ENCODE measurements around the gene SYT5. TPM values are rescaled to one million over a fixed set of nuclear protein-coding genes. Genes with fewer than 3 reads are reported as not detected.
"Not testable (repeated sequence)": the region's sequence is repeated elsewhere in the genome, so short reads cannot be mapped to it uniquely, and the experiment has no call there.

SYT5 gene
- total RNA-seq, 2 donors from 2014 or later: 4.3 TPM; not detected in 1

DNA sequence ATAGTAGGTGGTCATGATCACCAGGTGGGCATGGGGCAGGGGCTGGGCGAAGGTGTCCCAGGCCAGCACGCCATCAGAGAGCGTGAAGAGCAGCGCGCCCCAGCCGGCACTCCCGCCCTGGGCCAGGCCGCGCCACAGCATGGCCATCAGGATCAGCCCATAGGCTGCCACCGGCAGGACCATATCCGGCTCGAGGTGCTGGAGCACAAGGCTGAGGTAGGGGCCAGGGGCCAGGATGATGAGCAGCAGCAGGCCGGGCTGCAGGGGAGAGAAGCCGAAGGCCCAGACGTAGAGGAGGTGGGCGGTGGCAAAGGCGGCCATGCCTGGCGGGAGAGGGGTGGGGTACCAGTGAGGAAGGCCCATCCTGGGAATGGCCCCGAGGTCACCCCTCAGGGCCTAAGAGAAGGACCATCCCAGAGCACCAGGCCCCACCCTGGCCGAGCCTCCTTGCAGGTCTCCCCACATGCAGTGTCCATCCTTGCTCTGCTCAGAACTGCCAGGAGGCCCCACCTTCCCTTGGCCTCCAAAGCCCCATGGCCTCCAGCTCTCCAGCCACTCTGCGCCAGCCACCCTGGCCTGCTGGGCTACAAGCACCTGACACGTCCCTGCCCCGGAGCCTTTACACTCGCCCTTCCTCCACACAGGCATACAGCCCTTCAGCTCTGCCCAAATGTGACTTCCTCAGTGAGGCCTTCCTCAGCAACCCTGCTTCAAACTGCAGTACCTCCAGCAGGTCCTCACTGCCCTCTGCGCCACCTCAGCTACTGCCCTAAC lies 47.3 kb upstream of the SYT5 start:
- Histone ChIP-seq H3K4me1 (replicated peaks) (no peaks in the 10 kb centered on the region), H3K27ac (no peak overlapping the region)
- no peak for DNase-seq (ENCODE audit: low spot score)

DNA sequence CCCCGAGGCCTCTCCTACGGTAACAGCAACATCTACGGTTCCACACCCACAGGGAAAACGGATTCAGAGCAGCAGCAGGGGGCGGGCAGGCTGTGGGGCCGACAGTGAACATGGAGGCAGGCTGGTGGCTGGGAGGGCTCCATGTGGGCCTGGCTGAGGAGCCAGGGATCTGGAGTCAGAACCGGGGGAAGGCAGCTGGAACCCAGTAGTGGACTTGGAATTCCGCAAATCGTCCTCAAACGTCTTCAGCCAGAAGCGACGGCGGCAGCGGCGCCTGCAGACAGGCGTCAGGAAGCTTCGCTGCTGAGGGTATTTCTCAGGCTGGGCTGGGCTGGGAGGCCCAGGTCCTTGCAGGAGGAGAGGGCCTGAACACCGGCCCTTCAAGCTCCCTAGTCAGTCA lies 46.7 kb upstream of the SYT5 start:
- Histone ChIP-seq H3K9me3 (no peaks in the 10 kb centered on the region), H3K27me3 (replicated peaks; ENCODE audit: insufficient read depth) (no peaks in the 10 kb centered on the region), H3K27ac (no peak overlapping the region), H3K4me3 (no peak overlapping the region), H3K36me3 (peaks cover 9 to 18% of the 10 kb centered on the region in 2 donors), H3K4me1 (replicated peaks) (no peaks in the 10 kb centered on the region)
- intact Hi-C loops (cut with DNase I): no loop called here
- 74% methylated on average over 18 of the region's 18 CpGs for WGBS
- no peak for DNase-seq (ENCODE audit: low spot score)
- TF ChIP-seq POLR2A (IDR thresholded peaks at IDR 0.05) (no peak), POLR2AphosphoS5 (IDR thresholded peaks at IDR 0.05) (no peak)
- TF ChIP-seq, protein P1, sequence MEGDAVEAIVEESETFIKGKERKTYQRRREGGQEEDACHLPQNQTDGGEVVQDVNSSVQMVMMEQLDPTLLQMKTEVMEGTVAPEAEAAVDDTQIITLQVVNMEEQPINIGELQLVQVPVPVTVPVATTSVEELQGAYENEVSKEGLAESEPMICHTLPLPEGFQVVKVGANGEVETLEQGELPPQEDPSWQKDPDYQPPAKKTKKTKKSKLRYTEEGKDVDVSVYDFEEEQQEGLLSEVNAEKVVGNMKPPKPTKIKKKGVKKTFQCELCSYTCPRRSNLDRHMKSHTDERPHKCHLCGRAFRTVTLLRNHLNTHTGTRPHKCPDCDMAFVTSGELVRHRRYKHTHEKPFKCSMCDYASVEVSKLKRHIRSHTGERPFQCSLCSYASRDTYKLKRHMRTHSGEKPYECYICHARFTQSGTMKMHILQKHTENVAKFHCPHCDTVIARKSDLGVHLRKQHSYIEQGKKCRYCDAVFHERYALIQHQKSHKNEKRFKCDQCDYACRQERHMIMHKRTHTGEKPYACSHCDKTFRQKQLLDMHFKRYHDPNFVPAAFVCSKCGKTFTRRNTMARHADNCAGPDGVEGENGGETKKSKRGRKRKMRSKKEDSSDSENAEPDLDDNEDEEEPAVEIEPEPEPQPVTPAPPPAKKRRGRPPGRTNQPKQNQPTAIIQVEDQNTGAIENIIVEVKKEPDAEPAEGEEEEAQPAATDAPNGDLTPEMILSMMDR (IDR thresholded peaks at IDR 0.05): no peak

More for the DNA sequence above, 47.3 kb upstream of the SYT5 start:
- Histone ChIP-seq H3K36me3 (peaks cover 14 to 23% of the 10 kb centered on the region in 2 donors), H3K27me3 (replicated peaks; ENCODE audit: insufficient read depth) (no peaks in the 10 kb centered on the region), H3K4me3 (no peak overlapping the region), H3K9me3 (no peaks in the 10 kb centered on the region)
- intact Hi-C loops (cut with DNase I): no loop called here
- TF ChIP-seq, protein P1 (IDR thresholded peaks at IDR 0.05): no peak
- TF ChIP-seq POLR2AphosphoS5 (IDR thresholded peaks at IDR 0.05) (no peak), POLR2A (IDR thresholded peaks at IDR 0.05) (no peak)
- 87% methylated on average over 25 of the region's 25 CpGs for WGBS

DNA sequence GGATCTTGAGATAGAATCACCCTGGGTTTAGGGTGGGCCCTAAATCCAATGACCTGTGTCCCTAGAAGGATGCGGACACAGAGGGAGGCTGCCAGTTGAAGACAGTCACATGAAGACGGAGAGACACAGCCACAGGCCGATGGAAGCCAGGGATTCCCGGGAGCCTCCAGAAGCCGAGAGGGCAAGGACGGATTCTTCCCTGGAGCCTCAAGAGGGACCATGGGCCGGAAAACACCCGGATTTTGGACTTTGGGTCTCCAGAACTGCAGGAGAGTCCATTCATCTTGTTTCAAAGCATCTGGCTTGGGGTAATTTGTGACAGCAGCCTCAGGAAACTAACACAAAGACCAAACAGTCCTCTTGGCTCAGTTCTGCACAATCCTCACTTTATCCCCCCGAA lies 46.2 kb upstream of the SYT5 start:
- Histone ChIP-seq H3K4me1 (replicated peaks) (no peaks in the 10 kb centered on the region), H3K4me3 (no peak overlapping the region), H3K9me3 (no peaks in the 10 kb centered on the region), H3K27me3 (replicated peaks; ENCODE audit: insufficient read depth) (no peaks in the 10 kb centered on the region), H3K27ac (no peak overlapping the region), H3K36me3 (peaks cover 6 to 14% of the 10 kb centered on the region in 2 donors)
- 76% methylated on average over 9 of the region's 9 CpGs for WGBS
- intact Hi-C loops (cut with DNase I): no loop called here
- no peak for DNase-seq (ENCODE audit: low spot score)
- TF ChIP-seq, protein P1 (IDR thresholded peaks at IDR 0.05): no peak
- TF ChIP-seq POLR2A (IDR thresholded peaks at IDR 0.05) (no peak), POLR2AphosphoS5 (IDR thresholded peaks at IDR 0.05) (no peak)

DNA sequence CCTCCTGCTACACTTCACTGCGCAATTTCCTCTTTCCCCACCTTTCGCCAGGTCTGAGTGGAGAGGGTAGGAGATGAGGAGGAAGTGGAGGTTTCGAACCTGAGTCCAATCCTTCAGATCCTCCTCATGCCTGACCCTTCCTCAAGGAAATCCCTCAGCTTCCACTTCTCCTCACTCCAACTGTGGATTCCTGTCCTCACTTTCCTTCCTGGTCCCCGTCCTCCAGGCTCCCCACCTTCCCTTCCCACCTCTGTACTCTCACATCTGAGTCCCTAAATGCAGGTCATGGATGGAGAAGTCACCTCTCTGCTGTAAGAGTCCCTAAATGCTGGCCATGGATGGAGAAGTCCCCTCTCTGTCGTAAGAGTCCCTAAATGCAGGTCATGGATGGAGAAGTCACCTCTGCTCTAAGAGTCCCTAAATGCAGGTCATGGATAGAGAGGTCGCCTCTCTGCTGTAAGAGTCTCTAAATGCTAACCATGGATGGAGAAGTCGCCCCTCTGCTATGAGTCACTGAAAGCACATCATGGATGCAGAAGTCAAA lies 45.4 kb upstream of the SYT5 start:
- Histone ChIP-seq H3K4me1 (replicated peaks) (no peaks in the 10 kb centered on the region), H3K27ac (no peak overlapping the region), H3K4me3 (no peak overlapping the region), H3K27me3 (replicated peaks; ENCODE audit: insufficient read depth) (no peaks in the 10 kb centered on the region), H3K36me3 (peaks cover 2 to 6% of the 10 kb centered on the region in 2 donors), H3K9me3 (no peaks in the 10 kb centered on the region)
- 88% methylated on average over 7 of the region's 7 CpGs for WGBS
- TF ChIP-seq, protein P1 (IDR thresholded peaks at IDR 0.05): no peak
- TF ChIP-seq POLR2AphosphoS5 (IDR thresholded peaks at IDR 0.05) (no peak), POLR2A (IDR thresholded peaks at IDR 0.05) (no peak)
- intact Hi-C loops (cut with DNase I): no loop called here
- no peak for DNase-seq (ENCODE audit: low spot score)

DNA sequence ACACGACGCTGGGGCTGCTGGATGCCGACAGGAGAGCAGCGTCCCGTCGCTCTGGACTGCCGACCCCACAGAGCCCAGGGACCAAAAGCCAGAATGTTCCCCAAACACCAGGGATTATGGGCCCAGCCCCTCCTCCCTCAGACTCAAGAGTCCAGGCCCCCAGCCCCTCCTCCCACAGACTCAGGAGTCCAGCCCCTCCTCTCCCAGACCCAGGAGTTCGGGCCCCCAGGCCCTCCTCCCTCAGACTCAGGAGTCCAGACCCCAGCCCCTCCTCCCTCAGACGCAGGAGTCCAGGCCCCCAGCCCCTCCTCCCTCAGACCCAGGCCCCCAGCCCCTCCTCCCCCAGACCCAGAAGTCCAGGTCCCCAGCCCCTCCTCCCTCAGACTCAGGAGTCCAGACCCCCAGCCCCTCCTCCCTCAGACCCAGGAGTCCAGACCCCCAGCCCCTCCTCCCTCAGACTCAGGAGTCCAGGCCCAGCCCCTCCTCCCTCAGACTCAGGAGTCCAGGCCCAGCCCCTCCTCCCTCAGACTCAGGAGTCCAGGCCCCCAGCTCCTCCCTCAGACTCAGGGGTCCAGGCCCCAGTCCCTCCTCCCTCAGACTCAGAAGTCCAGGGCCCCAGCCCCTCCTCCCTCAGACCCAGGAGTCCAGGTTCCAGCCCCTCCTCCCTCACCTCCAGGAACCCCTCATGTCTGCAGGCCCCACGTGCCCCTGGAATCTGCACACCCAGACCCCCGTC lies 44.8 kb upstream of the SYT5 start:
- H3K36me3 ChIP-seq: not testable (repeated sequence)

More for the DNA sequence above, 44.8 kb upstream of the SYT5 start:
- H3K27me3 ChIP-seq (replicated peaks; ENCODE audit: insufficient read depth); H3K4me3 ChIP-seq; H3K9me3 ChIP-seq; DNase-seq (ENCODE audit: low spot score); H3K4me1 ChIP-seq (replicated peaks); intact Hi-C loops (cut with DNase I); H3K27ac ChIP-seq: not testable (repeated sequence)
- 54% methylated on average over 11 of the region's 11 CpGs for WGBS

All from prostate gland (tissue), 2 donors.